GM20000 (cell line): Measurements from ENCODE around the gene NFATC3.
"Not testable (repeated sequence)": the region's sequence is repeated elsewhere in the genome, so short reads cannot be mapped to it uniquely, and the experiment has no call there.

Experiments
- DNase-seq: peaks from one replicate; pipeline ENCODE4 v3.0.0; 2012; ENCODE audit warnings: low spot score
- CTCF ChIP-seq: IDR thresholded peaks from 2 replicates; pipeline ENCODE4 v1.5.1; 2012; ENCODE audit warnings: mild to moderate bottlenecking, control low read depth; ENCODE audit errors: extremely low read depth, missing control alignments

Gene NFATC3

GRCh38 chr16:68155425-68155824 is 70.3 kb downstream of the NFATC3 start:
- no peak for DNase-seq
- no peak for TF ChIP-seq CTCF

DNA sequence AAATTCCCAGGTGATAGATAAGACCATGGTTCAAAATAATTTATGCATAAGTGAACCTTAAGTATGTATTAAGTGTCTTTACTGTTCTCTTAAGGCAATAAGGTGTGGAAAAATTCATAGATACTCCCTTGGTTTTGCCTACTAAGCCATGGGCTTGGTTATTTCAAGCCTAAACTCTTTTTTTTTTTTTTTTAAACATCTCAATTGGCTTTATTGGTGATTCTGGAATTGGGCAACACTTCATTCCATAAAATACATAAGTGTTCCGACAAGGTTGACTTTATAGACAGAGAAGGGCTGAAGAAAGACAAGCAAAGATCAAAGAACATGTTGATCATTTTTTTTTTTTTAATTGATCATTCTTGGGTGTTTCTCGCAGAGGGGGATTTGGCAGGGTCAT is 77.2 kb downstream of the NFATC3 start:
- no peak for DNase-seq
- TF ChIP-seq CTCF = no peak

DNA sequence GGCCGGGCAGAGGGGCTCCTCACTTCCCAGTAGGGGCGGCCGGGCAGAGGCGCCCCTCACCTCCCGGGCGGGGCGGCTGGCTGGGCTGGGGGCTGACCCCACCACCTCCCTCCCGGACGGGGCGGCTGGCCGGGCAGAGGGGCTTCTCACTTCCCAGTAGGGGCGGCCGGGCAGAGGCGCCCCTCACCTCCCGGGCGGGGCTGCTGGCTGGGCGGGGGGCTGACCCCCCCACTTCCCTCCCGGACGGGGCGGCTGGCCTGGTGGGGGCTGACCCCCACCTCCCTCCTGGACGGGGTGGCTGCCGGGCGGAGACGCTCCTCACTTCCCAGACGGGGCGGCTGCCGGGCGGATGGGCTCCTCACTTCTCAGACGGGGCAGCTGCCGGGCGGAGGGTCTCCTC is 78.1 kb downstream of the NFATC3 start:
- not testable (repeated sequence) for DNase-seq

DNA sequence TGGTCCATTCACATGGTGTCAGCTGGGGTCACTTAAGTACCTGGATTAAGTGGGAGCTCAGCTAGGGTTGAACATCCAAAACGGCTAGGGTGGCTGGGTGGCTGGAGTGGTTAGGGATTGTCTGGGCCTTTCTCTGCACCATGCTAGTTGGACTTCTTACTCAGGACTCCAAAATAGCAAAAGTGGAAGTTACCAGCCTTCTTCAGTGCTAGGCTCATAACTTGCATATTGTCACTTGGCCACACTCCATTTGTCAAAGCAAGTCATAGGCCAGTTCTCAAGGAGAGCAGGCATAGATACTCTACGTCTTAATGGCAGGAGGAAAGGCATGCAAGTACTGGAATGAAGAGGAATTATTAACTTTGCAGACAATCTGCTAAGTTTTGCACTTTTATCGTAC is 81.1 kb downstream of the NFATC3 start:
- no peak for TF ChIP-seq CTCF
- no peak for DNase-seq

- DNase-seq = no peak
- no peak for TF ChIP-seq CTCF
Measured at GRCh38 chr16:68179196-68179795, 94.1 kb downstream of the NFATC3 start.

DNA sequence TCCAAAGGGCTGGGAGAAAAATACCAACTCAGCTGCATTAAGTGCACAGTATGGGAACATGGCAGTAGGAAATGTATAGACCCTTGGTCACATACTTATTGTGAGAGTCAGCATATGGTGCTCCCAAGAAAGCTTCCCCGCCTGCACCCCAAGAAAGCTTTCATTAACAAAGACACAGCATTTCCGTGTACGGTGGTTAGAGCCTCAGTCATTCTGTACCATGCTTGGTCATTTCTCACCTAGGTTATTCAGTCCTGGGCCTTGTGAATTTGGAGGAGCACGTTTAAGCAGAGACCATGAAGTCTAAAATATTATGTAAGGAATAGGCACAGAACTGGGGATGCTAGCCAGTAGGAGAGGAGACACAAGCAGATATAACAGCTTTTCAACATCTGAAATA is 94.7 kb downstream of the NFATC3 start:
- TF ChIP-seq CTCF = no peak

GRCh38 chr16:68183046-68183445 is 97.9 kb downstream of the NFATC3 start:
- no peak for DNase-seq

More for the DNA sequence above, 94.7 kb downstream of the NFATC3 start:
- DNase-seq = no peak

More at GRCh38 chr16:68183046-68183445, 97.9 kb downstream of the NFATC3 start:
- TF ChIP-seq CTCF = no peak
